Activated CD8-positive, alpha-beta memory T cell treated with anti-CD3 and anti-CD28 coated beads for 4 hours (primary cell): Measurements from ENCODE around the gene CDC37.

Experiments used
- DNase-seq, 2 donors: peaks; one replicate each; pipeline ENCODE4 v3.0.0-alpha.2; 2020; ENCODE audit warnings: low read depth in 2 of 2

The CDC37 gene

GRCh38 chr19:10353793-10354391, 49.5 kb downstream of the CDC37 start:
- DNase-seq, result no peak

GRCh38 chr19:10352764-10353671, 50.3 kb downstream of the CDC37 start:
- DNase-seq, result no peak

- DNase-seq, result no peak
Observed at GRCh38 chr19:10346509-10346908, 56.8 kb downstream of the CDC37 start.

GRCh38 chr19:10344780-10345179, 58.6 kb downstream of the CDC37 start:
- DNase-seq, result no peak

GRCh38 chr19:10343495-10343894, 59.8 kb downstream of the CDC37 start:
- DNase-seq, result no peak
